Measurements from ENCODE around the gene SYTL4. TPM values are rescaled to one million over a fixed set of nuclear protein-coding genes. Genes with fewer than 3 reads are reported as not detected.

The SYTL4 gene
- total and polyA plus RNA-seq, 2 experiments from 2014 or later, result 23.9 to 37.5 TPM

GRCh38 chrX:100625985-100626491, 105.9 kb downstream of the SYTL4 start:
- Histone ChIP-seq H3K27me3 (no peaks in the 10 kb centered on the region), H3K27ac (no peak overlapping the region), H3K36me3 (no peaks in the 10 kb centered on the region), H3K4me1 (ENCODE audit: low read depth) (no peaks in the 10 kb centered on the region), H3K9me3 (ENCODE audit: low read depth) (no peaks in the 10 kb centered on the region), H3K4me3 (no peak overlapping the region)
- no peak for DNase-seq (ENCODE audit: low read depth in 1 of 2, low spot score in 1 of 2)
- TF ChIP-seq CTCF (IDR thresholded peaks at IDR 0.05; ENCODE audit: low read depth, low read length), result no peak

Other genes starting within 250 kb of the SYTL4 start
- 0.57 and 4.1 TPM in 2 replicates for gene TNMD, start 147.2 kb downstream of the SYTL4 start, total RNA-seq
- gene TNMD, start 147.2 kb downstream of the SYTL4 start, polyA plus RNA-seq, result 1.1 and 6.9 TPM in 2 replicates
- 57.8 and 86.9 TPM in 2 replicates for gene TSPAN6, start 95.3 kb downstream of the SYTL4 start, total RNA-seq
- gene TSPAN6, start 95.3 kb downstream of the SYTL4 start, polyA plus RNA-seq, result 175 and 196 TPM in 2 replicates
- gene SRPX2, start 87.9 kb downstream of the SYTL4 start, total RNA-seq, result 0.03 and 0.04 TPM in 2 replicates
- gene SRPX2, start 87.9 kb downstream of the SYTL4 start, polyA plus RNA-seq, result 0.30 and 1.9 TPM in 2 replicates
- gene CSTF2, start 88.3 kb upstream of the SYTL4 start, total RNA-seq, result 28.3 and 30.8 TPM in 2 replicates
- 26.4 and 35.1 TPM in 2 replicates for gene CSTF2, start 88.3 kb upstream of the SYTL4 start, polyA plus RNA-seq
- gene NOX1, start 142.2 kb upstream of the SYTL4 start, total RNA-seq, result 1.5 and 3.1 TPM in 2 replicates
- 6.4 and 6.7 TPM in 2 replicates for gene NOX1, start 142.2 kb upstream of the SYTL4 start, polyA plus RNA-seq
- gene XKRX, start 196.8 kb upstream of the SYTL4 start, total RNA-seq, result 2.4 and 3.4 TPM in 2 replicates
- 0.89 and 1.1 TPM in 2 replicates for gene XKRX, start 196.8 kb upstream of the SYTL4 start, polyA plus RNA-seq
- 0.54 TPM in 1 of 2 replicates, not detected in the other for gene ARL13A, start 237.6 kb upstream of the SYTL4 start, total RNA-seq
- not detected in 2 replicates for gene ARL13A, start 237.6 kb upstream of the SYTL4 start, polyA plus RNA-seq